Measurements from ENCODE around the gene ABTB1.

GRCh38 chr3:127658234-127658633, 14.5 kb upstream of the ABTB1 start:
- TF ChIP-seq, protein P1, sequence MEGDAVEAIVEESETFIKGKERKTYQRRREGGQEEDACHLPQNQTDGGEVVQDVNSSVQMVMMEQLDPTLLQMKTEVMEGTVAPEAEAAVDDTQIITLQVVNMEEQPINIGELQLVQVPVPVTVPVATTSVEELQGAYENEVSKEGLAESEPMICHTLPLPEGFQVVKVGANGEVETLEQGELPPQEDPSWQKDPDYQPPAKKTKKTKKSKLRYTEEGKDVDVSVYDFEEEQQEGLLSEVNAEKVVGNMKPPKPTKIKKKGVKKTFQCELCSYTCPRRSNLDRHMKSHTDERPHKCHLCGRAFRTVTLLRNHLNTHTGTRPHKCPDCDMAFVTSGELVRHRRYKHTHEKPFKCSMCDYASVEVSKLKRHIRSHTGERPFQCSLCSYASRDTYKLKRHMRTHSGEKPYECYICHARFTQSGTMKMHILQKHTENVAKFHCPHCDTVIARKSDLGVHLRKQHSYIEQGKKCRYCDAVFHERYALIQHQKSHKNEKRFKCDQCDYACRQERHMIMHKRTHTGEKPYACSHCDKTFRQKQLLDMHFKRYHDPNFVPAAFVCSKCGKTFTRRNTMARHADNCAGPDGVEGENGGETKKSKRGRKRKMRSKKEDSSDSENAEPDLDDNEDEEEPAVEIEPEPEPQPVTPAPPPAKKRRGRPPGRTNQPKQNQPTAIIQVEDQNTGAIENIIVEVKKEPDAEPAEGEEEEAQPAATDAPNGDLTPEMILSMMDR (conservative IDR thresholded peaks at IDR 0.05; ENCODE audit: low read depth, low read length), result no peak
- TF ChIP-seq EZH2 (IDR thresholded peaks at IDR 0.05; ENCODE audit: low read length, unreplicated experiment) (no peak), EZH2phosphoT487 (IDR thresholded peaks at IDR 0.05; ENCODE audit: borderline replicate concordance, low read length) (no peak)
